ENCODE data around the gene ADGRB3. TPM values are rescaled to one million over a fixed set of nuclear protein-coding genes. Genes with fewer than 3 reads are reported as not detected.

Gene ADGRB3
- polyA plus RNA-seq, 1 of the 3 experiments (the other 2 are of a cell fraction), result 0.12 TPM

- H2AFZ ChIP-seq (ENCODE audit: low read depth), result no peak overlapping the region
- DNase-seq, result no peak
- H3K27me3 ChIP-seq (ENCODE audit: insufficient read depth), result no peaks in the 10 kb centered on the region
- H3F3A ChIP-seq (replicated peaks; ENCODE audit: insufficient read depth), result no peaks in the 10 kb centered on the region
- 56% methylated on average over 5 of the region's 5 CpGs for WGBS (ENCODE audit: low lambda C conversion rate)
- H3K27ac ChIP-seq (ENCODE audit: low read depth in 2 of 2, low read length in 1 of 2), result no peak overlapping the region
- H4K20me1 ChIP-seq (ENCODE audit: insufficient read depth), result no peaks in the 10 kb centered on the region
- H3K4me2 ChIP-seq, result no peak overlapping the region
- no peaks in the 10 kb centered on the region for H3K9me3 ChIP-seq
- no peak for TF ChIP-seq TEAD4 (IDR thresholded peaks at IDR 0.05; ENCODE audit: borderline replicate concordance, insufficient read depth)
- no peak for TF ChIP-seq GATA2 (CRISPR knock-in tag; IDR thresholded peaks at IDR 0.05)
- TF ChIP-seq MEF2A (IDR thresholded peaks at IDR 0.05; ENCODE audit: borderline replicate concordance, low read depth), result no peak
- TF ChIP-seq EZH2phosphoT487 (IDR thresholded peaks at IDR 0.05; ENCODE audit: borderline replicate concordance, low read depth), result no peak
- no peak for TF ChIP-seq RFX5 (IDR thresholded peaks at IDR 0.05; ENCODE audit: low read length)
- no peak for TF ChIP-seq JUND (IDR thresholded peaks at IDR 0.05)
- no peak for TF ChIP-seq ELF1 (IDR thresholded peaks at IDR 0.05)
- no peak for TF ChIP-seq NRF1 (IDR thresholded peaks at IDR 0.05; ENCODE audit: low read depth, low read length)
- TF ChIP-seq USF2 (IDR thresholded peaks at IDR 0.05; ENCODE audit: borderline replicate concordance, low read depth, low read length), result no peak
- no peak for TF ChIP-seq IRF3 (IDR thresholded peaks at IDR 0.05; ENCODE audit: low read depth, low read length)
- no peak for TF ChIP-seq FOXM1 (IDR thresholded peaks at IDR 0.05; ENCODE audit: low read depth)
- no peak overlapping the region for H3K4me3 ChIP-seq (ENCODE audit: low read depth in 2 of 2, low read length in 1 of 2)
- H3K79me2 ChIP-seq (ENCODE audit: insufficient read depth), result no peaks in the 10 kb centered on the region
- H3K36me3 ChIP-seq (replicated peaks in 1 of 2; ENCODE audit: control insufficient read depth in 1 of 2, insufficient read depth in 2 of 2, low read length in 1 of 2), result no peaks in the 10 kb centered on the region
- H3K9me2 ChIP-seq, result no peaks in the 10 kb centered on the region
- POLR2A ChIA-PET, result no interaction called here
- CTCF ChIA-PET, result no interaction called here
- no peak overlapping the region for H3K9ac ChIP-seq
- H3K4me1 ChIP-seq (ENCODE audit: control insufficient read depth in 1 of 2, insufficient read depth in 2 of 2, low read depth in 1 of 2, low read length in 1 of 2), result peaks cover 0 to 11% of the 10 kb centered on the region in 2 experiments; a peak in 3 of 4 replicates
Observed at GRCh38 chr6:68730291-68731054, 95.4 kb downstream of the ADGRB3 start.

- ChIA-PET CTCF (no interaction called here), POLR2A (no interaction called here)
- no peak overlapping the region for H3K27ac ChIP-seq (ENCODE audit: low read depth in 2 of 2, low read length in 1 of 2)
- DNase-seq, result no peak
- peaks cover 0 to 5% of the 10 kb centered on the region in 2 experiments; a peak in 3 of 4 replicates for H3K4me1 ChIP-seq (ENCODE audit: control insufficient read depth in 1 of 2, insufficient read depth in 2 of 2, low read depth in 1 of 2, low read length in 1 of 2)
- no peak for TF ChIP-seq RFX5 (IDR thresholded peaks at IDR 0.05; ENCODE audit: low read length)
- no peaks in the 10 kb centered on the region for H3K9me2 ChIP-seq
- no peak overlapping the region for H3K9ac ChIP-seq
- no peak overlapping the region for H3K4me3 ChIP-seq (ENCODE audit: low read depth in 2 of 2, low read length in 1 of 2)
- H3K4me2 ChIP-seq, result no peak overlapping the region
- 45% methylated on average over 5 of the region's 5 CpGs for WGBS (ENCODE audit: low lambda C conversion rate)
- no peaks in the 10 kb centered on the region for H3K79me2 ChIP-seq (ENCODE audit: insufficient read depth)
- H2AFZ ChIP-seq (ENCODE audit: low read depth), result no peak overlapping the region
- H3K27me3 ChIP-seq (ENCODE audit: insufficient read depth), result no peaks in the 10 kb centered on the region
- no peaks in the 10 kb centered on the region for H4K20me1 ChIP-seq (ENCODE audit: insufficient read depth)
- no peaks in the 10 kb centered on the region for H3K9me3 ChIP-seq
- H3K36me3 ChIP-seq (replicated peaks in 1 of 2; ENCODE audit: control insufficient read depth in 1 of 2, insufficient read depth in 2 of 2, low read length in 1 of 2), result no peaks in the 10 kb centered on the region
- no peaks in the 10 kb centered on the region for H3F3A ChIP-seq (replicated peaks; ENCODE audit: insufficient read depth)
Observed at GRCh38 chr6:68732423-68732822, 97.3 kb downstream of the ADGRB3 start.
